ENCODE measurements around the gene KCNMB1.

The KCNMB1 gene

DNA sequence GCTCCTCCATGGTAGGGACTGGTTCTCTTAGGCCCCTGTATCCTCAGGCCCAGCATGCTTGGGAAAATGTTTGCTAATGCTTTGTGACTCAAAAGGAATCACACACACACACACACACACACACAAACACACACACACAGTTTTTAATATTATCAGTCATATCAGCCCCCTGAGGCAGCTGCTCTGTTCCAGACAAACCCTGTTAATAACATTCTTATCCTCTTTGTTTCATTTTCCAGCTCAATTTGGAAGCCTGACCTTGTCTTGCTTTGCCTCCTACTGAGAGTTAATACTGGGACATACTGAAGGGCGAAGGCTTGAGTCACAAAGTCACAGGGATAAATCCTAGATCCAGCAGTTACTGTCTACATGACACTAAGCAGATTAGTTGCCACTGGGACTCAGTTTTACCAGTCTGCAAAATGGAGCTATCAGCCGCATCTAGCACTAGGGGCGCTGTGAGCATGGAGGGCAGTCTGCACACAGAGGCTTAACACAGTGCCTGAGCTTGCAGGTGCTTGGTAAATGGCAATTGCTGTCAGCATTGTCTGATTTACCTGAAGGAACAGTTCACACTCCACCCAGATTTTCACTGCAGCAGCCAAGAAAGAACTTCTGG lies 37.1 kb upstream of the KCNMB1 start:
- Histone ChIP-seq H3K9me3 (ENCODE audit: low read length) (no peaks in the 10 kb centered on the region), H2AFZ (ENCODE audit: low read depth, low read length) (no peak overlapping the region), H3K4me1 (ENCODE audit: insufficient read depth, low read length) (no peaks in the 10 kb centered on the region), H3K4me3 (ENCODE audit: low read length) (no peak overlapping the region), H3K36me3 (ENCODE audit: insufficient read depth, low read length) (no peaks in the 10 kb centered on the region), H3K27me3 (ENCODE audit: insufficient read depth, low read length) (no peaks in the 10 kb centered on the region)

DNA sequence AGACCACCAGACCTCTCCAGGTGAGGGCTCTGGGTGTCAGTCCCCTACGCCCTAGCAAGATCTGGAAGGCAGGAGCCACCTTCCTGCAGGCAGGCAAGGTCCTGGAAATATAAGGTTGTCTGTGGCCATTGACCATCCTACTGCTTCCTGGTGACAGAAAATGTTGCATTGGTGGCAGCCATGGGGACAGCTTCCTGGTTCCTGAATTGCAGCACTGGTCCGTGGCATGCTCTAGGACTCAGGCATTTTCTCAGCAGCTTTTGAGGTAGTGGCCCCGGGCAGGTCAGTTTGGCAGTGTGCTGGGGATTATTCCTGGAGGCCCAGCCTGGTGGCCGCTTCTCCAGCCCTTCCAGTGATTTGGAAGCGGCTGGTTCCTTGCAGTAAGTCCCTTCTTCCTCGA lies 36.6 kb upstream of the KCNMB1 start:
- H3K4me1 ChIP-seq (ENCODE audit: insufficient read depth, low read length): no peaks in the 10 kb centered on the region
- H2AFZ ChIP-seq (ENCODE audit: low read depth, low read length): no peak overlapping the region
- no peaks in the 10 kb centered on the region for H3K9me3 ChIP-seq (ENCODE audit: low read length)
- H3K27me3 ChIP-seq (ENCODE audit: insufficient read depth, low read length): no peaks in the 10 kb centered on the region
- no peaks in the 10 kb centered on the region for H3K36me3 ChIP-seq (ENCODE audit: insufficient read depth, low read length)
- H3K4me3 ChIP-seq (ENCODE audit: low read length): no peak overlapping the region

DNA sequence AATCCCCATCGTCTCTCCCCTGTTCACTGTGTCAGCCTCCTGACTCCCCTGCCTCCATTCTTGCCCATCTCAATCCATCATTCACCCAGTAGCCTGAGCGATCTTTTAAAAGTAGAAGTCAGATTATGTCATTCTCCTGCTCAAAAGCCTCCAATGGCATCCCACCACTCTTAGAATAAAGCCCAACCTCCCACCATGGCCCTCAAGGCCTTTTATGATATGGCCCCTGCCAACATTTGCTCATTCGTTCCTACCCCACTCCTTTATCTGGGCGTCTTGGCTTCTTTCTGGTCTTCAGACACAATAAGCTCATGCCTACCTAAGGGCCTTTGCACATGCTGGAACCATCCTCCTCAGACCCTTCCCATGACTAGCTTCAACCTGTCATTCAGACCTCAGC lies 35.5 kb upstream of the KCNMB1 start:
- Histone ChIP-seq H3K36me3 (ENCODE audit: insufficient read depth, low read length) (no peaks in the 10 kb centered on the region), H3K9me3 (ENCODE audit: low read length) (no peaks in the 10 kb centered on the region), H3K4me1 (ENCODE audit: insufficient read depth, low read length) (no peaks in the 10 kb centered on the region), H3K27me3 (ENCODE audit: insufficient read depth, low read length) (no peaks in the 10 kb centered on the region), H2AFZ (ENCODE audit: low read depth, low read length) (no peak overlapping the region), H3K4me3 (ENCODE audit: low read length) (no peak overlapping the region)

DNA sequence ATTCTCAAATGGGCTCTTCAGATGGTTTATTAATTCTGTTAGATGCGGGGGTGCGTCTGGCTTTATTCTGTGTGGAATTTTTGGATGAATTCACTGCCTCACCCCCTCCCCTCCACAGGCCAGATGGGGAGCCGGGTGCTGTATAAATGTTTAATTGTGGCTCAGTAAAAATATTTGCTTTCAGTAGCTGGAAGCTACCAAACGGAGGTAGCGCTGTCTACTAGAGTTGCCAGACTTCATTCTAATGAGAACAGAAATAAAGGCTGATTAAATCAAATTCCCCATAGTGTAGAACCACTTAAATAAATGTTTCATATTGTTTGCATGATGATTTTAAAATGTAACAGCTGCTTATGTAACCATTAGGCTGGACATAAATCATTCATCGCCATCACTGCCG lies 34.5 kb upstream of the KCNMB1 start:
- H3K27me3 ChIP-seq (ENCODE audit: insufficient read depth, low read length): no peaks in the 10 kb centered on the region

DNA sequence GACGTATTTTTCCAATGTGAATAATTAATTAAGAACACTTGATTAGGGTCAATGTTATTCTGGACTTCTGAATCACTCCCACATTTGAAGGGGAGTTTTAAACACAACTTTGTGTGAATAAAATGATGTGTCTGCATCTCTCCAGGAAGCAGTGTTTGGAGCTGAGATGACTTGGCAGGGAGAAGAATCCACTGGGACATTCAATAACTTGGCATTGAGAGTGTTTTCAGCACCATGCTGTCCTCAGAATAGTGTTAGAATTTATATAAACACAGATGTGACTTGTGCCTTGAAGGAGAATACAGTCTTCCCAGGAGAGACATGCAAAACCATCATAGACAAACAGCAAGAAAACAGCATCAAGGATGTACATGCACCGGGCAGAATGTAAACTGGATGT lies 32.7 kb upstream of the KCNMB1 start:
- no peak overlapping the region for H2AFZ ChIP-seq (ENCODE audit: low read depth, low read length)
- H3K36me3 ChIP-seq (ENCODE audit: insufficient read depth, low read length): no peaks in the 10 kb centered on the region
- H3K27me3 ChIP-seq (ENCODE audit: insufficient read depth, low read length): no peaks in the 10 kb centered on the region
- H3K4me3 ChIP-seq (ENCODE audit: low read length): no peak overlapping the region
- no peaks in the 10 kb centered on the region for H3K4me1 ChIP-seq (ENCODE audit: insufficient read depth, low read length)
- H3K9me3 ChIP-seq (ENCODE audit: low read length): no peaks in the 10 kb centered on the region

More for the DNA sequence above, 34.5 kb upstream of the KCNMB1 start:
- Histone ChIP-seq H3K36me3 (ENCODE audit: insufficient read depth, low read length) (no peaks in the 10 kb centered on the region), H2AFZ (ENCODE audit: low read depth, low read length) (no peak overlapping the region), H3K9me3 (ENCODE audit: low read length) (no peaks in the 10 kb centered on the region), H3K4me3 (ENCODE audit: low read length) (no peak overlapping the region), H3K4me1 (ENCODE audit: insufficient read depth, low read length) (no peaks in the 10 kb centered on the region)

DNA sequence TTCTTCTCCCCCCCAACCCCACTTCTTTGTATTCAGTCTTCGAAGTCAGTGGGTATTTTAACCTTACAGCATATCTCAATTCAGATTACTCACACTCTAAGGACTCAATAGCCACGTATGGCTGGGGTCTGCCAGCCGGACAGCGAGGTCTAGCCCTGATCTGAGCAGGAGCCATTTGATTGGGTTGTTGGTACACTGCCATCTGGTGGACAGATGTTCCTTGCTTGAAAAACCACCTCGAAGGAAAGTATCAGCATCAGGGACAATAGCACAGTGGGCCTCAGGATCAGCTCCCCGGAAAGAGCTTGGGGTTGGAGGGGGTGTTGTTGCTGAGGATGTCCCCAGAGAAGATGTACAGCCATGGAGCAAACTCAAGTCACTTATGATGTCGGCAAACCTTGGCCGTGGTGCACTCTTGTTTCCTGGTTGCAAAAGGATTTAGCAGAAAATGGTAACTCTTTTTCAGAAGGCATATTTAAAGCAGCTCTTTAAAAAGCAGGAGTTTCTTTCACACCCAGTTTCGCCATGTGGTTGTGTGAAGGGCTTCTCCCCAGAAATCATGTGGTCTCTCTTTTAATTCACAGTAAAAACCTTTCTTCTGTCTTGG lies 31.7 kb upstream of the KCNMB1 start:
- H3K27me3 ChIP-seq (ENCODE audit: insufficient read depth, low read length): no peaks in the 10 kb centered on the region
- no peak overlapping the region for H3K4me3 ChIP-seq (ENCODE audit: low read length)
- no peaks in the 10 kb centered on the region for H3K36me3 ChIP-seq (ENCODE audit: insufficient read depth, low read length)
- no peaks in the 10 kb centered on the region for H3K4me1 ChIP-seq (ENCODE audit: insufficient read depth, low read length)
- no peaks in the 10 kb centered on the region for H3K9me3 ChIP-seq (ENCODE audit: low read length)
- H2AFZ ChIP-seq (ENCODE audit: low read depth, low read length): no peak overlapping the region

DNA sequence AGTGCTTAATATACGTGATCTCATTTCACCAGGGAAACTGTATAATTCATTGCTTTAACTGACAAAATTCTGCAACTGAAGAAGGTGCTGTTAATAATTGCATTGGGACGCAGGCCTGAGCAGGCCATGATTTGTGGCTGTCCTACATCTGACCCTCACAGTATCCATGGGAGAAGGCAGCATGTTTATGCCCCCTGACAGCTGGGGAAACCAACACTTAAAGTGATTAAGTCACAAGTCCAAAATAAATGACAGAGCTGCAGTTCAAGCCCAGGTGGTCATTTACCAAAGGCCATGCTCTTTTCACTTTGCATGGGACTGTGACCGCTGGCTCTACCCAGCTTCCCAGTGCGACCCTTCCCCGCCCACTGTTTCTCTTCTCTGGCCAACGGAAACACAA lies 30.5 kb upstream of the KCNMB1 start:
- Histone ChIP-seq H2AFZ (ENCODE audit: low read depth, low read length) (no peak overlapping the region), H3K4me1 (ENCODE audit: insufficient read depth, low read length) (no peaks in the 10 kb centered on the region), H3K27me3 (ENCODE audit: insufficient read depth, low read length) (no peaks in the 10 kb centered on the region), H3K9me3 (ENCODE audit: low read length) (no peaks in the 10 kb centered on the region), H3K4me3 (ENCODE audit: low read length) (no peak overlapping the region), H3K36me3 (ENCODE audit: insufficient read depth, low read length) (no peaks in the 10 kb centered on the region)

DNA sequence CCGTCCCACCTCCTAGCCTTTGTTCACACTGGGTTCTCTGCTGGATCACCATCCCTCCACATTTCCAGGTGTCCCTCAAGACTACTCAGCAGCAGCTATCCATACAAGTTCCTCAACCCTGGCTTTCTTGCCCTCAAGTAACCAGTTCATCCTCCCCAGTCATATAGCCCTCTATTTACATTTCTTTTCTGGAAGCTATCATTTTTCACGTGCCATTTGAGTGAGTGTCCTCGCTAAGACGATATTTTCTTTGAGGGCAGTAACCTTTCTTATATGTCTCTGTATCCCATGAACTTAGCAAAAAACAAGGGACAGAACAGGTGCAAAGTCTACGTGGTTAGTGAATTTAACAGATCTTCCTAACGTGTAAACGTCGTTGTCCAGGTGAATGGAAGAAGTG lies 29.6 kb upstream of the KCNMB1 start:
- Histone ChIP-seq H3K4me1 (ENCODE audit: insufficient read depth, low read length) (no peaks in the 10 kb centered on the region), H3K36me3 (ENCODE audit: insufficient read depth, low read length) (no peaks in the 10 kb centered on the region), H3K27me3 (ENCODE audit: insufficient read depth, low read length) (no peaks in the 10 kb centered on the region), H3K4me3 (ENCODE audit: low read length) (no peak overlapping the region), H2AFZ (ENCODE audit: low read depth, low read length) (no peak overlapping the region), H3K9me3 (ENCODE audit: low read length) (no peaks in the 10 kb centered on the region)

DNA sequence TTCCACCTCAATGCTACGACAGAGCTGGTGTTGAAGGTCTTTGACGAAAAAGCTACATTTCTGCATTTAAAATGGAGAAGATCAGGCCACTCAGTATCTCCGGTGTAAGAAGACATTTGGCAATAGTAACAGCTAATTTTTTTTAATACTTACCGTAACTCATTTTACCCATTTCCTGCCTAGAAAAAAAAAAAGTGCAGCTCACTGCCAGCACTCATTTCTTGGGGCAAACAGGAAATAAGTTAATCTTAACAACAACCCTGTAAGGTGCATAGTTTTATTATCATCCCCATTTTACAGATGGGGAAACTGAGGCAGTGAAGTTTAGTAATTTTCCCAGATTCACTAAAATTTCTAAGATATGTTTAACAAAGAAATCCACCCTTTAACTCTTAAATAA lies 27.4 kb upstream of the KCNMB1 start:
- H3K4me3 ChIP-seq (ENCODE audit: low read length): no peak overlapping the region
- H3K27me3 ChIP-seq (ENCODE audit: insufficient read depth, low read length): no peaks in the 10 kb centered on the region
- no peaks in the 10 kb centered on the region for H3K36me3 ChIP-seq (ENCODE audit: insufficient read depth, low read length)
- H3K9me3 ChIP-seq (ENCODE audit: low read length): no peaks in the 10 kb centered on the region
- no peak overlapping the region for H2AFZ ChIP-seq (ENCODE audit: low read depth, low read length)
- no peaks in the 10 kb centered on the region for H3K4me1 ChIP-seq (ENCODE audit: insufficient read depth, low read length)

DNA sequence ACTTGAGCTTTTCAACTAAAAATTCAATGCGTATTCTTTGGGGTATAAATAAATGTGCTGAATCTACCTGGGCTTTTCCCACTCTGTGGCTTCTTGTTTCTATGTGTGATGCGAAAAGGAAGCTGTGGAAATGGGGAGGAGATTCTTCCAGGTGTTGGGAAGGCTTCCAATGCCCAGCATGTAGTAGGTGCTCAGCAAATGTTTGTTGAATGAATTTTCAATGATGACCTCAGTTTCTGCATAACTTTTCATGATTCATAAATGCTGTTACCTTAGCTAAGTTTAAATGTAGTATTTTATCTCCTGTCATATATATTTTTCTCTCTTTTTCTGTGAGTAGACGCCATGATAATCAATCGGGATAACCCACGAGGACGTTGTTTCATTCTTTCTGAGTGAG lies 25.6 kb upstream of the KCNMB1 start:
- H3K27me3 ChIP-seq (ENCODE audit: insufficient read depth, low read length): no peaks in the 10 kb centered on the region
- H3K4me3 ChIP-seq (ENCODE audit: low read length): no peak overlapping the region
- no peaks in the 10 kb centered on the region for H3K9me3 ChIP-seq (ENCODE audit: low read length)
- H3K36me3 ChIP-seq (ENCODE audit: insufficient read depth, low read length): no peaks in the 10 kb centered on the region
- no peaks in the 10 kb centered on the region for H3K4me1 ChIP-seq (ENCODE audit: insufficient read depth, low read length)
- no peak overlapping the region for H2AFZ ChIP-seq (ENCODE audit: low read depth, low read length)

DNA sequence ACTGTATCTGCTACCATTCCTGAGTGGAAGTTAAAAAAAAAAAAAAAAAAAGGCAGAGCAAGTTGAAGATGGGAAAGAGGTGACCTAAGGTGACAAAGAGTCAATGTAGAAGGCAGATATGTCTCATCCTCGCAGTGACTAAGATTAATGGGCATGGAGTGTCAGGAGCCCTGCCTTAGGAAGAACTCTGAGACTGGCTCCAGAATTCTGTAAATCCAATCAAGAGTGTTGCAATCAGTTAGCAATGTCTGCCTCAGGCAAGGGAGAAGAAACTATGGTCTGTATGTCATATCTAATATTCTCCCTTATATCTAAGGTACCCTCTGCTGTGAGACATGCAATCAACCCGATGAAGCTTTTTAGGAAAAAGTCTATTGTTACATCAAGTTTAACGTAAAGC lies 24.7 kb upstream of the KCNMB1 start:
- Histone ChIP-seq H3K36me3 (ENCODE audit: insufficient read depth, low read length) (no peaks in the 10 kb centered on the region), H2AFZ (ENCODE audit: low read depth, low read length) (no peak overlapping the region), H3K4me1 (ENCODE audit: insufficient read depth, low read length) (no peaks in the 10 kb centered on the region), H3K27me3 (ENCODE audit: insufficient read depth, low read length) (no peaks in the 10 kb centered on the region), H3K4me3 (ENCODE audit: low read length) (no peak overlapping the region), H3K9me3 (ENCODE audit: low read length) (no peaks in the 10 kb centered on the region)

DNA sequence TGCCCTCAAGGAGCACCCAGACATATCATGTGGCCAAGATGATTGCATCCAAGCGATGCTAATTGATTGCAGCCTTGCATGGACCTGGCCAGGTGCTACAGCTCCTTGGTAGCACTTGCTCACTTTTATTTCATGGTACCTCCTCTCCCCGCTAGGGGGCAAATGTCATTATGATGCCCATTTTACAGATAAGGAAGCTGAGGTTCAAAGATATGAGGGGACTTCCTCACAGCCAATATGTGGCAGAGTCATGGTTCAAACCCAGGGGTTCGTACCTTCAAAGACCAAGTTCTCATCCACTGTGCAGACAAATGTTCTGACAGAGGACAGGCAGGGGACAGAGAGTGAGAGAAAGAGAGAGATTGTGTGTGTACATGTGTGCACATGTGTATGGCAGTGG lies 21.9 kb upstream of the KCNMB1 start:
- H3K4me3 ChIP-seq (ENCODE audit: low read length): no peak overlapping the region
- no peaks in the 10 kb centered on the region for H3K9me3 ChIP-seq (ENCODE audit: low read length)
- no peaks in the 10 kb centered on the region for H3K27me3 ChIP-seq (ENCODE audit: insufficient read depth, low read length)
- H3K36me3 ChIP-seq (ENCODE audit: insufficient read depth, low read length): no peaks in the 10 kb centered on the region
- no peaks in the 10 kb centered on the region for H3K4me1 ChIP-seq (ENCODE audit: insufficient read depth, low read length)
- no peak overlapping the region for H2AFZ ChIP-seq (ENCODE audit: low read depth, low read length)

DNA sequence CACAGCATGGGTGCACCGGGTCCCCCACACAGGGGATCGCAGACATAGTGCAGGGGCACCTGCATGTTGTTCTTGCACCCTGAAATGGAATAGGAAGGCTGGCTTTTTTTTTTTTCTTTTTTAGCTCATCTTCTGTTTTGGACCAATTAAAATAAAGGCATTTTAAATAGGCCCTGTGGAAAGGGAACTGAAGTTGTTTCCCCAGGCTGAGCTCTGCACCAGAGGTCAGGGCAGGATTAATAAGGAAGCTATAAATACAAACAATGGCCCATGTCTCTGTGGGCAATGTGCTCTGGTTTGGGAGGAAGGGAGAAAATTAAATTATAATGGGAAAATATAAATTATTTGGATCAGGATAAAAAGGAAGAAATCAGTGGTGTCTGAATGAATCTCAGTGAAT lies 21.2 kb upstream of the KCNMB1 start:
- Histone ChIP-seq H3K4me1 (ENCODE audit: insufficient read depth, low read length) (no peaks in the 10 kb centered on the region), H2AFZ (ENCODE audit: low read depth, low read length) (no peak overlapping the region), H3K9me3 (ENCODE audit: low read length) (no peaks in the 10 kb centered on the region), H3K36me3 (ENCODE audit: insufficient read depth, low read length) (no peaks in the 10 kb centered on the region), H3K4me3 (ENCODE audit: low read length) (no peak overlapping the region), H3K27me3 (ENCODE audit: insufficient read depth, low read length) (no peaks in the 10 kb centered on the region)
